ENCODE results near the gene TAS2R43. TPM values are rescaled to one million over a fixed set of nuclear protein-coding genes. Genes with fewer than 3 reads are reported as not detected.
"Not testable (repeated sequence)": the region's sequence is repeated elsewhere in the genome, so short reads cannot be mapped to it uniquely, and the experiment has no call there.

The TAS2R43 gene
- total RNA-seq, 2 donors from 2014 or later, result 4.9 to 8.6 TPM

GRCh38 chr12:11106288-11106687 lies 14.2 kb upstream of the TAS2R43 start:
- peaks cover 0 to 2% of the 10 kb centered on the region in 2 donors for H3K36me3 ChIP-seq (replicated peaks in 1 of 2; ENCODE audit: insufficient read depth in 1 of 2, low read depth in 2 of 2)
- intact Hi-C loops (cut with DNase I), result no loop called here
- ATAC-seq (no peak), DNase-seq (no peak)
- H3K27me3 ChIP-seq, result no peaks in the 10 kb centered on the region
- H3K4me3 ChIP-seq, result no peak overlapping the region
- WGBS, 2 donors, result 59 to 78% methylated on average over 2 of the region's 2 CpGs
- no peaks in the 10 kb centered on the region for H3K9me3 ChIP-seq
- TF ChIP-seq POLR2A (IDR thresholded peaks at IDR 0.05) (no peak), CTCF (IDR thresholded peaks at IDR 0.05) (no peak)
- H3K4me1 ChIP-seq, result no peaks in the 10 kb centered on the region
- no peak overlapping the region for H3K27ac ChIP-seq

- no peak for TF ChIP-seq POLR2A (IDR thresholded peaks at IDR 0.05)
- no peak for TF ChIP-seq CTCF (IDR thresholded peaks at IDR 0.05)
- ATAC-seq, result no peak
- Histone ChIP-seq H3K4me3 (no peak overlapping the region), H3K4me1 (no peaks in the 10 kb centered on the region), H3K9me3 (no peaks in the 10 kb centered on the region), H3K27me3 (no peaks in the 10 kb centered on the region), H3K27ac (no peak overlapping the region), H3K36me3 (replicated peaks in 1 of 2; ENCODE audit: insufficient read depth in 1 of 2, low read depth in 2 of 2) (peaks cover 0 to 2% of the 10 kb centered on the region in 2 donors)
- WGBS, 2 donors, result 47 to 69% methylated on average over 2 of the region's 2 CpGs
- no peak for DNase-seq
- intact Hi-C loops (cut with DNase I), result no loop called here
Observed at GRCh38 chr12:11105546-11105945, 13.4 kb upstream of the TAS2R43 start.

- WGBS, 2 donors, result no CpG with 5 or more reads among the region's 2 CpGs
- not testable (repeated sequence) for DNase-seq, H3K27ac ChIP-seq
Observed at GRCh38 chr12:11094910-11095309, 2.8 kb upstream of the TAS2R43 start.

GRCh38 chr12:11089246-11089645 lies 2.9 kb downstream of the TAS2R43 start:
- Histone ChIP-seq H3K27me3 (no peaks in the 10 kb centered on the region), H3K27ac (no peak overlapping the region), H3K4me3 (no peak overlapping the region), H3K4me1 (no peaks in the 10 kb centered on the region), H3K9me3 (no peaks in the 10 kb centered on the region), H3K36me3 (replicated peaks in 1 of 2; ENCODE audit: insufficient read depth in 1 of 2, low read depth in 2 of 2) (no peaks in the 10 kb centered on the region)
- no peak for TF ChIP-seq CTCF (IDR thresholded peaks at IDR 0.05)
- no peak for TF ChIP-seq POLR2A (IDR thresholded peaks at IDR 0.05)
- intact Hi-C loops (cut with DNase I), result no loop called here
- WGBS, 2 donors, result 90 to 98% methylated on average over 5 of the region's 5 CpGs
- DNase-seq (no peak), ATAC-seq (no peak)

More at GRCh38 chr12:11094910-11095309, 2.8 kb upstream of the TAS2R43 start:
- H3K4me1 ChIP-seq; H3K4me3 ChIP-seq; intact Hi-C loops (cut with DNase I); H3K36me3 ChIP-seq (replicated peaks in 1 of 2; ENCODE audit: insufficient read depth in 1 of 2, low read depth in 2 of 2); ATAC-seq; H3K9me3 ChIP-seq; H3K27me3 ChIP-seq: not testable (repeated sequence)

GRCh38 chr12:11085419-11085818 lies 6.7 kb downstream of the TAS2R43 start:
- H3K9me3 ChIP-seq, result no peaks in the 10 kb centered on the region
- H3K36me3 ChIP-seq (replicated peaks in 1 of 2; ENCODE audit: insufficient read depth in 1 of 2, low read depth in 2 of 2), result no peaks in the 10 kb centered on the region
- ATAC-seq (no peak), DNase-seq (no peak)
- H3K4me1 ChIP-seq, result no peaks in the 10 kb centered on the region
- no peaks in the 10 kb centered on the region for H3K27me3 ChIP-seq
- intact Hi-C loops (cut with DNase I), result no loop called here
- no peak overlapping the region for H3K4me3 ChIP-seq
- H3K27ac ChIP-seq, result no peak overlapping the region
- WGBS, 2 donors, result 91 to 92% methylated on average over 3 of the region's 3 CpGs
- no peak for TF ChIP-seq POLR2A (IDR thresholded peaks at IDR 0.05)
- no peak for TF ChIP-seq CTCF (IDR thresholded peaks at IDR 0.05)
